Measurements from ENCODE around the gene ADAMTS14.
"Not testable (repeated sequence)": the region's sequence is repeated elsewhere in the genome, so short reads cannot be mapped to it uniquely, and the experiment has no call there.

Gene ADAMTS14

GRCh38 chr10:70756700-70757360, 84.5 kb downstream of the ADAMTS14 start:
- no peak for DNase-seq

DNA sequence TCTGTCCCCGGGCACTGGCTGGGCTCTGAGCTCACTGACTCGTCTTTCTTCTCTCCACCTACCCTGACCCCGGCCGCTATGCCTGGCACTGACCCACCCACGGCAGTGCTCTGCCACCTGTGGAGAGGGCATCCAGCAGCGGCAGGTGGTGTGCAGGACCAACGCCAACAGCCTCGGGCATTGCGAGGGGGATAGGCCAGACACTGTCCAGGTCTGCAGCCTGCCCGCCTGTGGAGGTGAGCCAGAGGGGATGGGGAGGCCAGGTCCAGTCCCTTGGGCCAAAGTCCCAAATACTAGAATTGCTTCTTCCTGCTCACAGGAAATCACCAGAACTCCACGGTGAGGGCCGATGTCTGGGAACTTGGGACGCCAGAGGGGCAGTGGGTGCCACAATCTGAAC, 85.5 kb downstream of the ADAMTS14 start:
- no peak for DNase-seq

GRCh38 chr10:70758757-70759514, 86.6 kb downstream of the ADAMTS14 start:
- DNase-seq: peak; percentile 68

DNA sequence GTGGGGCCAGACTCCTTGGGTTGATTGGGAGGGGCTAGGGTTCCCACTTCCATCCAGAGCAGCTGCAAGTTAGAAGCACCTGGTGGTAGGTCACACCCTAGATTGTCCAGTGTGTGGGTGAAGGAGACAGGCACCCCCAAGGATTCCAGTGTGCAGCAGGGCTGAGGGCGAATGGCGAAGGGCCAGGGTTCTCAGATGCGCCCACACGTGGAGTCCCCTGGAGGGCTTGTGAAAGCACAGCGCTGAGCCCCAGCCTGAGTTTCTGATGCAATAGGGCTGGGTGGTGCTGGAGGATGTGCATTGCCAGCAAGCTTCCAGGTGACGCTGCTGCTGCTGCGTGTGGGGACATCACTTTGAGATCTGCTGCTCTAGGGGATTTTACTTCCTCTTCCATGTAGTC, 87.5 kb downstream of the ADAMTS14 start:
- DNase-seq: peak; percentile 71

DNA sequence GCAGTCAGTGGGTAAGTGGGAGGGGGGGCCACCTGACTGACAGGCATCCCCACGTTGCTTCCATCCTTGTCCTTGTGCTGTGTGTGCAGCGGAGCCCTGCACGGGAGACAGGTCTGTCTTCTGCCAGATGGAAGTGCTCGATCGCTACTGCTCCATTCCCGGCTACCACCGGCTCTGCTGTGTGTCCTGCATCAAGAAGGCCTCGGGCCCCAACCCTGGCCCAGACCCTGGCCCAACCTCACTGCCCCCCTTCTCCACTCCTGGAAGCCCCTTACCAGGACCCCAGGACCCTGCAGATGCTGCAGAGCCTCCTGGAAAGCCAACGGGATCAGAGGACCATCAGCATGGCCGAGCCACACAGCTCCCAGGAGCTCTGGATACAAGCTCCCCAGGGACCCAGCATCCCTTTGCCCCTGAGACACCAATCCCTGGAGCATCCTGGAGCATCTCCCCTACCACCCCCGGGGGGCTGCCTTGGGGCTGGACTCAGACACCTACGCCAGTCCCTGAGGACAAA, 88.0 kb downstream of the ADAMTS14 start:
- no peak for DNase-seq

DNA sequence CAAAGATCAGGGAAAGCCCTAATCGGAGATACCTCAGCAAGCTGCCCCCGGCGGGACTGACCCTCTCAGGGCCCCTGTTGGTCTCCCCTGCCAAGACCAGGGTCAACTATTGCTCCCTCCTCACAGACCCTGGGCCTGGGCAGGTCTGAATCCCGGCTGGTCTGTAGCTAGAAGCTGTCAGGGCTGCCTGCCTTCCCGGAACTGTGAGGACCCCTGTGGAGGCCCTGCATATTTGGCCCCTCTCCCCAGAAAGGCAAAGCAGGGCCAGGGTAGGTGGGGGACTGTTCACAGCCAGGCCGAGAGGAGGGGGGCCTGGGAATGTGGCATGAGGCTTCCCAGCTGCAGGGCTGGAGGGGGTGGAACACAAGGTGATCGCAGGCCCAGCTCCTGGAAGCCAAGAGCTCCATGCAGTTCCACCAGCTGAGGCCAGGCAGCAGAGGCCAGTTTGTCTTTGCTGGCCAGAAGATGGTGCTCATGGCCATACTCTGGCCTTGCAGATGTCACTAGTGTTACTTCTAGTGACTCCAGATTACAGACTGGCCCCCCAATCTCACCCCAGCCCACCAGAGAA, 88.8 kb downstream of the ADAMTS14 start:
- DNase-seq: no peak

DNA sequence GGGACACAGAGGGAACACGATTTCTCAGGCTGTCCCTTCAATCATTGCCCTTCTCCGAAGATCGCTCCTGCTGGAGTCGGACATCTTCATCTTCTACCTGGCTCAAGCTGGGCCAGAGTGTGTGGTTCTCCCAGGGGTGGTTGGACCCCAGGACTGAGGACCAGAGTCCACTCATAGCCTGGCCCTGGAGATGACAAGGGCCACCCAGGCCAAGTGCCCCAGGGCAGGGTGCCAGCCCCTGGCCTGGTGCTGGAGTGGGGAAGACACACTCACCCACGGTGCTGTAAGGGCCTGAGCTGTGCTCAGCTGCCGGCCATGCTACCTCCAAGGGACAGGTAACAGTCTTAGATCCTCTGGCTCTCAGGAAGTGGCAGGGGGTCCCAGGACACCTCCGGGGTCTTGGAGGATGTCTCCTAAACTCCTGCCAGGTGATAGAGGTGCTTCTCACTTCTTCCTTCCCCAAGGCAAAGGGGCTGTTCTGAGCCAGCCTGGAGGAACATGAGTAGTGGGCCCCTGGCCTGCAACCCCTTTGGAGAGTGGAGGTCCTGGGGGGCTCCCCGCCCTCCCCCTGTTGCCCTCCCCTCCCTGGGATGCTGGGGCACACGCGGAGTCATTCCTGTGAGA, 89.5 kb downstream of the ADAMTS14 start:
- DNase-seq: no peak

- DNase-seq: peak; percentile 84
Measured at GRCh38 chr10:70762441-70763175, 90.3 kb downstream of the ADAMTS14 start.

DNA sequence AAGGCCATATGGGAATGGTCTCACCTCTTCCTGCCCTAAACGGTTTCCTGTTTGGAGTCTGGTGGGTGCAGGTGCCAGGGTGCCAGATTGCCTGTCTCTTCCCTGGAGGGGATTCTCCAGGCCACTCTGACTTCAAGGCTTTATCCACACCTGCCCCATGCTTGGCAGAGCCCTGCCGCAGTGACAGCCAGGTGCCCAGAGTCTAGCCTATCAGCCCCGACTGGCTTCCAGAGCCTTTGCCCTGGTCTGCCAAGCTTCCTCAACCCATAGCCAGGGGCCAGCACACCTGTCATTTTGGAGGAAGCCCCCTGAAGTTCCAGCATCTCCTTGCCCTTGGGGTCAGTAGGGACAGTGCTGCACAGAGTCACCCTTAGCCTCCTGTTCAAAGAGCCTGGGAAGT, 91.3 kb downstream of the ADAMTS14 start:
- DNase-seq: no peak

DNA sequence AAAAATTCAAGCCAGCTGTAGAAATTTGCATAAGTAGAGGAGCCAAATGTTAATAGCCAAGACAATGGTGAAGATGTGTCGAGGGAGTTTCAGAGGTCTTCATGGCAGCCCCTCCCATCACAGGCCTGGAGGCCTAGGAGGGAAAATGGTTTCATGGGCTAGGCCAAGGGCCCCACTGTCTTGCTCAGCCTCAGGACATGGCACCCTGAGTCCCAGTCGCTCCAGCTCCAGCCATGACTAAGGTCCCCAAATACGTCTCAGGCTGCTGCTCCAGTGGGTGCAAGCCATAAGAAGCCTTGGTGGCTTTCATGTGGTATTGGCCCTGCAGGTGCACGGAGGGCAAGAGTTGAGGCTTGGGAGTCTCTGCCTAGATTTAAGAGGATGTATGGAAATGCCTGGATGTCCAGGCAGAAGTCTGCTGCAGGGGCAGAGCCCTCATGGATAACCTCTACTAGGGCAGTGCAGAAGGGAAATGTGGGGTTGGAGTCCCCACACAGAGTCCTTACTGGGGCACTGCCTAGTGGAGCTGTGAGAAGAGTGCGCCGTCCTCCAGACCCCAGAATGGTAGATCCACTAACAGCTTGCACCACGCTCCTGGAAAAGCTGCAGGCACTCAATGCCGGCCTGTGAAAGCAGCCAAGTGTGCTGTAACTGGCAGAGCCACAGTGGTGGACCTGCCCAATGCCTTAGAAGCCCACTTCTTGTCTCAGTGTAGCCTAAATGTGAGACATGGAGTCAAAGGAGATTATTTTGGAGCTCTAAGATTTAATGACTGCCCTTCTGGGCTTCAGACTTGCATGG, 93.7 kb downstream of the ADAMTS14 start:
- no peak for DNase-seq

GRCh38 chr10:70768026-70768685, 95.8 kb downstream of the ADAMTS14 start:
- not testable (repeated sequence) for DNase-seq

- DNase-seq: no peak
Measured at GRCh38 chr10:70769121-70769520, 96.8 kb downstream of the ADAMTS14 start.

GRCh38 chr10:70770001-70770400, 97.7 kb downstream of the ADAMTS14 start:
- DNase-seq: no peak

DNA sequence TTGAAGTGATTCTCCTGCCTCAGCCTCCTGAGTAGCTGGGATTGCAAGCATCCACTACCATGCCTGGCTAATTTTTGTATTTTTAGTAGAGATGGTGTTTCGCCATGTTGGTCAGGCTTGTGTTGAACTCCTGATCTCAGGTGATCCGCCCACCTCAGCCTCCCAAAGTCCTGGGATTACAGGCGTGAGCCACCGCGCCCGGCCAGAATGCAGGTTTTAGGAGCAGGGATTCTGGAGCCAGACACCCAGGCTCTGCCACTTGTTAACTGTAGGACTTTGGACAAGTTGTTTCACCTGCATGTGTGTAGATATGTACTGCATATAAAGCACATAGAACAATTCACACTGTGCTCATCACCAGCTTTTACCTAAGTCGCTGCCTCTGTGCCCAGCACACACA, 98.2 kb downstream of the ADAMTS14 start:
- DNase-seq: not testable (repeated sequence)

DNA sequence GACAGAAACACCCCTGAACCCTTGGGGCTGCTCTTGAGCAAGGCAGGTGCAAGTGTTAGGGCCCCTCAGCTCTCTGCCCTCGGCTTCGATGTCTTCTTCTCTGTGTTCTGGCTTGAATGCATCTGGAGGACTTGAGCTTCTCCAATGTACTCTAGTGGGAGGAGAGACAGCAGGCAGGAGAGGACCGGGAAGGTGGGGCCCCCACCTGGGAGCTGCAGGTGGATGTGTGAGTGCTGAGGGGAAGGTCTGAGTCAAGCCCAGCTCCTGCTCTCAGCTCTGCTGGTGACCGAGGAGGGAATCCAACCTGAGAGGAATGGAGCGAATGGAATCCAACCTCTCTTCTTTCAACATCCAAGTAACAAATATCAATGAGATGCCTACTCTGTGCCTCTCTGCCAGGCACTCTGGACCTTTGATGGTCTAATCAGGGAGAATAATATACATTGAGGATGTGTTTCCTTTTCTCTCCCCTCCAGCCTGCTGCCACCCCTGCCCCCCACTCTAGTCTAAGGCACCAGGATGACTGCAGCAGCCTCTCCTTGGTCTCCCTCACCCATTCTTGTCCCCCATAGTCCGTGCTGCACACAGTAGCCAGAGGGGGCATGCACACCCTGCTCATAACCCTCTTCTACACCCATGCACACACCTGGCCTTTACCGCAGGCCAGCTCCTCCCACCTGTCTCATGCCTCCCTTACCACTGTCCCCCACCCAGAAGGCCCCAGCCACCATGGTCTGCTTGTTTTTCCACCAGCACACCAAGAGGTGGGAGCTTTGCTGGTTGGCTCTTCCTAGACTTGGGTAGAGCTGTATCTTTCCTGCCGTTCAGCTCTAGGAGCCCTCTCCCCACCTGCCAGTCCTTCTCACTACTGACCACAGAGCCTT, 99.2 kb downstream of the ADAMTS14 start:
- DNase-seq: no peak

- no peak for DNase-seq
Measured at GRCh38 chr10:70772627-70773026, 100.3 kb downstream of the ADAMTS14 start.

- no peak for DNase-seq
Measured at GRCh38 chr10:70773461-70773860, 101.2 kb downstream of the ADAMTS14 start.

DNA sequence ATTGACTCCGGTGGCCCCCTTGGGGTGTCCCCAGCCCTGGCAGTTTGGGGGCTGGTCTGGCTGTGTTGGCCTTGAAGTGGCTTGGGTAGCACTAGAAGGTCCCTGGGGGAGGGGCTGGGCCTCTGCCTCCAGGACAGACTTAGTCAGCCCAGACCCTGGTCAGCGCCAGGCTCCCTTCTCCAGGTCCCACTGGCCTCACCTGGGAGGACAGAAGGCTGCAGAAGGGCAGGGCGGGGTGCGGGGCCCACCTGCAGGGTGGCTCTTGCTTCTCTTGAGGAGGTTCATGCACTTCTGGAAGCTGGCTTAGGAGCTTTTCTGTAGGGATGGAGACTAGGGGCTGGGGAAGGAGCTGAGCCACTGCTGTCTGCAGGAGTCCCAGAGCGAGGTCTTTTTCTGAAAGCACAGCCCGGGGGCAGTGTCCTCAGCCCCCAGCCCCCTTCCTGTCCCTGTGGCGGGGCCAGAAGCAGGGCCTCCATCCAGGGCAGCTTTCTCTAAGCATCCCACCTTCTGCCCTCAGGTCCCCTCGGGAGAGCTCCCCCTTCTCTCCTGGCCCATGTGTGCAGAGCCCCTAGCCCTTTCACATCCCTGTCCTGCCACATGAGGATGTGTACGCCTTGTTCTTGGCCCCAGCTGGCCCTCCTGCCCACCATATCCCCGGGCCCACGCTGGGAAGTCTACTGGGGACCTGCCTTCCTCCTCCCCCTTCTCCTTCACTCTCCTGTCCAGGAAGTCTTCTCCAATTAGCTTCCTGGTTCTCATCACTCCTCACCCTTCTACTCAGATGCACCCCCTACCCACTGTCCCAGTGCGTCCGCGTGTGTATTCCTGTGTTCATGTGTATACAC, 101.9 kb downstream of the ADAMTS14 start:
- no peak for DNase-seq
